GM19328 (cell line): ENCODE measurements around the gene PAIP2.
A peak's percentile ranks its signal among the peaks of the same experiment; 100 is the strongest.
"Not testable (repeated sequence)": the region's sequence is repeated elsewhere in the genome, so short reads cannot be mapped to it uniquely, and the experiment has no call there.

ENCODE experiments used
- ATAC-seq: cut with Tn5 transposase; IDR thresholded peaks from one replicate; pipeline ENCODE4 v1.9.1; 2021; ENCODE audit warnings: mild to moderate bottlenecking, moderate library complexity; ENCODE audit not compliant: unreplicated experiment

Gene PAIP2, protein sequence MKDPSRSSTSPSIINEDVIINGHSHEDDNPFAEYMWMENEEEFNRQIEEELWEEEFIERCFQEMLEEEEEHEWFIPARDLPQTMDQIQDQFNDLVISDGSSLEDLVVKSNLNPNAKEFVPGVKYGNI

DNA sequence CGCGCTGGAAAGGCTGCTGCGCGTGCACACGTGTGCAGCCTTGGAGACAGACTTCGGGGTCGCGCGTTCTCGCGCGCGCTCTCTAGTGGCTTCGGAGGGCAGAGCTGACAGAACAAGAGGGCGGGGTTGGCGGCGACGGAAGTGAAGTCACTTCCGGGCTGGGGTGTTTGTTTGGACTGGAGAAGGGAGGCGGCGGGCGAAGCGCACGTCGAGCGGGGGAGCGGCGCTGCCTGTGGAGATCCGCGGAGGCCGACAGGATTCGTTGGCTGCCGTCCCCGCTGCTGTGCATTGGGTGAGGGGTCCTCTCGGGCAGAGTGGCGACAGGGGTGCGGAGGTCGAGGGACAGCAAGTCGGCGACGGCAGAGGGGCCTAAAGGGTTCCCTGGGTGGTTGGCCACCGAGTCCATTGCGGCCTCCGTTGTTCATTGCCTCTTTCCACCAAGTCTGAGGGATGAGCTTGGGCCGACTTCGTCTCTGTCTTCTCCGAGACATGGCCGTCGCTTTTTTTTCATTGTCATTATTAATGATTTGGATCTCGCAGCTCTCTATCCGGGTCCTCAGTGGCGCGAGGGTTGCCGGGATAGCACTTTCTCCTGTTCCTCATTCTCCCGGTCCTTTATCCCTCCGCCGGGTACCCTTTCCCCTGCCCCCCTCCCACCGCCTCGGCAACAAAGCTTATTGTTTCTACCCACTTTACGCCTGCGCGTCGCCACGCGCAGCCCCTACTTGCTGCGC, at the start of gene PAIP2:
Gene PAIP2 (plus strand): TSS at position 166 of the 734 bp plus-strand sequence. CDS start 21,931 bp downstream, outside the sequence.
- ATAC-seq: peak; percentile 95

DNA sequence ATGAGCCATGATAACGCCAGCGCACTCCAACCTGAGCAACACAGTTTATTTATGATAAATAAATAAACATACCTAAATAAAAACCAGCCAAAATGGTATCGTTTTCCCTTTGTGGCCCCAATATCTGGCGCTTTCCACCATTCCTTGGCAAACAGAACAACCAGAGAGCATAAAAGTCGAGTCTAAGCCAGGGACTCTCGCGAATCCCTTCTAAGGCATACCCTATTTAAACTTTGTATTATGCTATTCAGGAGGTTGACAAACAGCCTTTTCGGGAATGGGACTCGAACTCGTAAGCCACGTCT, 48.5 kb upstream of the PAIP2 start:
- ATAC-seq: no peak

DNA sequence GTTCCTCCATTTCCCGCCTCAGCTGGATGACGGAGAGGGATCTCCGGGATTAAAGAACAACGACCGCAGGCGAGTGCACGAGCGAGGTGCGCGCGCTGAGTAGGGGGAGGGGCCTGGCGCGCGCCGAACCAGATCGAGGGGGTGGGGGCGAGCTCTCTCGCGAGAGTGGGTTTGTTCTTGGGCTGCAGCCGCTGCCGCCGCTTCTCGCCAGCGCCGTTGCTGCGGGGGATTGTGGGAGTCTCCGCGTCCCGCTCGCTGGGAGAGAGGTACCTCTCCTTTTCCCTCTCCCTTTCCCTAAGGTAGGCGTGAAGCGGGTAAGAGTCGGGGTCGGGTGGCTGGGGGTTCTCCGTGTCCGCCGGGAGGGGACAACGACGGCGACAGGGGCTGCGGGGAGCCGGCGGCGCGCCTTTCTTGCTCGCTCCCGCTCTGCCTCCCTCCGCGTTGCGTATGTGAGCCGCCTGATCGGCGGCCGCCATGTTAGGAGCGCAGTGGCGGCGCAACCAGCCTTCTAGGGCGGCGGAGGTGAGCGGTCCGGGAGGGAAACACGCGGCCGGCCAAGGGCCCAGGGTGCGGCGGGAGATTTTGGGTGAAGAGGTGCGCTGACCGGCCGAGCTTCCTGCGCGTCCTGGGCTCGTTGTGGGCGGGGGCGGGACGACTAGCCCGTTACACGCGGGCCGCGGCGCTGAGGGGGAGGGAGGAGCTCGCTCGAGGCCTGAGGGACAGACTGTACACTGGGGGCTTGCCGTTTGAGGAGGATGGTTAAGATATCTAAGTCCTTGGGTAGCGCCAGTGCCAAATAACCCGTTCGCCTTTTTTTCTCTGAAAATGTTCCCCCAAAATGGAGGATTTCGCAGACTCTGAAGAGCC, 47.9 kb upstream of the PAIP2 start, which contains the start of gene MATR3:
Gene MATR3 (plus strand): TSS at position 234 of the 867 bp plus-strand sequence. CDS start 13,676 bp downstream, outside the sequence.
- ATAC-seq: peak; percentile 69

DNA sequence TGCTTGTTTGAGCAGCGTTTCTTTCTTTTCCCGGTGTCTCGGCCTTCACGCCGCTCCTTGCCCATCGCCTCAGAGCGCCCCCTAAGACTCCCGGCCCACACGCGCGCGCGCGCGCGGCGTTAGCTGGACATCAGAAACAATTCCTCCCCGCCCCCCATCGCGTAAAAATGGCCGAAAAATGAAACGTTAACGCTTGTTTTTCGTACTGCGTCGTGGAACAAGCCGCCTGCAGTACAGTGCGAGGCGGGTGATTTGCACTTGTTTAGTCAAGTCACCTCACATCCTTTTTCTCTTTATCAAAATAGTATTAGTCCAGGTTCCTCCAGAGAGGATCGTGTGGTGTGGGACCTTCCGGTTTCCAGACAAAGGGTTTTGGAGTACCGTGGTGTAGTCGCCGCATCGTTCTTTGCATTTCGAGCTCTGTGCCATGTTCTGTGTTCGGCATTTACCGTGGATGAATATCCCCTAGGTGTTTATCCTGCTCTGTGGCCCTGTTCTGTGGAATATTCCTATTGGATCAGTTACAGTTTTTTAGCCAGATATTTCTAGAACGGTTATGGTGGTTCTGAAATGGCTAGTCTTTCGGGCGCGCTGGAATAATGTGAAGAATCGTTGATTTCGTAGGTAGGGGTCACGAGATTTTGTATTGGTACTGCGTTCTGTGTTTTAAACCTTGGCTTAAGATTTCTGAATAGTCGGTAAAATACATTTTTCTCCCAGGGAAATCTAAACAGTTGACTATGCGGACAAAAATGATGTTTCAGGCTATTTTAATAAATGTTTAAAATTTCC, 47.1 kb upstream of the PAIP2 start:
- ATAC-seq: peak; percentile 22

DNA sequence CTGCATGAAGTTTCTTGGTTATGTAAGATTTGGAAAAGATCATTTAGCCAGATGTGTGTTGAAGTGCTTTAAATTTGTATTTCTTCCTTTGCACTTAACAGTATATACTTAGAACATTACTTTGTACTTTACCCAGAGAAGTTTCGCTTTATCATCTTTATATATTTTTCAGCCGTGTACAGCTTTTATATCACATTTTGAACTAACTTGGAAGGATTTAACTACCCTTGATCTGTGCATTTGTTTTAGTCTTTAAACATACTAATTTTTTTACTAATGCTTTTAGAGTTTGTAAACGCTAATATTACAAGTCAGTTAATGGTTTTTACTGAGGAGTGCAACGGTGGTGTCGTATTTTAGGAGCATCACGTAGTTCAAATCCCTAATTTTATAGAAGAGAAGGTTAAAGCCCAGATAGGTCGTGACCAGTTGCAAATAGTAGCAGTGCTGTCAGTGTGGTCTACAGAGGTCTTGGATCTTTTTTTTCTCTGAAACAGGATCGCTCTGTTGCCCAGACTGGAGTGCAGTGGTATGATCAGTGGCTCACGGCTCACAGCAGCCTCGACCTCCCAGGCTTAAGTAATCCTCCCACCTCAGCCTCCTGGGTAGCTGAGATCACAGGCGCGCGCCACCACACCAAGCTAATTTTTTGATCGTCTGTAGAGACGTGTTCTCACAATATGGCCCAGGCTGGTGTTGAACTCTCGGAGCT, 46.2 kb upstream of the PAIP2 start:
- no peak for ATAC-seq

DNA sequence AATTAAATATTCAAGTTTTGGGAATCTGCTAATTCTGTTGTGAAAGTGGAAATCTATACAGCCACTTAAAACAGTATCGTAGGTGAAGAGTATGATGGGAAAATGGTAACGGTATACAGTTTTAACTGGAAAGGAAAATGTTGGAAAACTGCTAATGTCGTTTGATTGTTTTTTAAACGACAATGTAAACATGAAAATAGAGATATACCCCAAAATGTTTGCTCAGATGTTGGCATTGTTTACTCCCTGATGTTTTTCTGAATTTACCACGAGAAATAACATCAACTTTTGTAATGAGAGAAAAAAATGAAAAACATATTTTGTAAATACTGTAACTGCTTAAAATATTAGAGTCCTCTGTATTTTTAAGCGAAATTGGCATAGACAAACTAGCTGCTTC, 45.5 kb upstream of the PAIP2 start:
- no peak for ATAC-seq

DNA sequence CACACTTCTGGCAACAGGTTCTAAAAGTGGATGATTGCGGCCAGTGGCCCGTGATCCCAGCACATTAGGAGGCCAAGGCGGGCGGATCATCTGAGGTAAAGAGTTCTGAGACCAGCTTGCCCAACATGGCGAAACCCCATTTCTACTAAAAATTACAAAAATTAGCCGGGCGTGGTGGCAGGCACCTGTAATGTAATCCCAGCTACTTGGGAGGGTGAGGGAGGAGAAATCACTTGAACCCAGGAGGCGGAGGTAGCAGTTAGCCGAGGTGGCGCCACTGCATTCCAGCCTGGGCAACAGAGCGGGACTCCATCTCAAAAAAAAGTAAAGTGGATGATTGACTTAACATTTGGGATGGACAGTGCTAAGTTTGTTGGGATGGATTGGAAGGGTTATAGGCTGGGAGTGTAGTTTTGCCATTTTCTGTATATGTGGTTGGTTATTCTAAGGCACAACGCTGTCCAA, 44.8 kb upstream of the PAIP2 start:
- ATAC-seq: no peak

DNA sequence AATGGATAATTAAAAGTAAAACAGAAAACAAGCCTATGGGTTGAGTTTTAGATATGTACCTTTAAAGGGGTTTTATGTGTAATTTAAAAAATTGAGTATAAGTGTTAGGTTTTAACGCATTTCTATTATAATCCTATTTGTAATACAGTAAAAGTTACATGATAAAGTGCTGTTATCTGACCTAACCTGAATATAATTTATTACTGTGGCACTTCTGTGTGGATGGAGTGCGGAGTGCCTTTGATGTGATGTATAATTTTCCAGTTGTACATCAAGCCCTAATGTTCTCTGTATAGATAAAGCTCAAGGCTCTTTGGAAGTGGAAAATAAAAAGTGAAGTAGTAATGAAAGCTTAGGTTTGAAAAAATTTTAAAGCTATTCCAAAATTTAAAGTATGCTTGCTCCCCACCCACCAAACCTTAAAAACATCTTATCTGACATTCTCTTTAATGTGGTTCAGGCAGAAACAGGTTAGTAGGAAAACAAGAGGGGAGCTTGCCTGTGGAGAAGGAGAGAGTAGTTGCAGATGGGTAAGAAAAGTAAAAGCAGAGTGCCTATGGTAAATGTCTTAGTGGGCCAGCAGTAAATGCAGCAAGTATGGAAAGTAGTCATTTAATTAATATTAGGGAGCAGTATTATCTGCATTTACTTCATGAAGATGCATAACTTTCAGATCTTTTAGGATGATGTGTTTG, 44.1 kb upstream of the PAIP2 start:
- no peak for ATAC-seq

DNA sequence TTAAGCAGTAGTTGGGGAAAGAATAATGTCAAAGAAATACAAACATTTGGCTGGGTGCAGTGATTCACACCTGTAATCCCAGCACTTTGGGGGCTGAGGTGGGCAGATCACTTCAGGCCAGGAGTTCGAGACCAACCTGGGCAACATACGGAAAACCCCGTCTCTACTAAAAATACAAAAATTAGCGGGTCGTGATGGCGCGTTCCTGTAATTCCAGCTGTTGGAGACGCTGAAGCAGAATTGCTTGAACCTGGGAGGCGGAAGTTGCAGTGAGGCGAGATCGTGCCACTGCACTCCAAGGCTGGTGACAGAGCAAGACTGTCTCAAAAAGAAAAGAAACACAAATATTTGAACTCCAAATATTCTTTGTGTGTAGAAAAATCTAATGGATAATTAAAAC, 43.4 kb upstream of the PAIP2 start:
- ATAC-seq: no peak

DNA sequence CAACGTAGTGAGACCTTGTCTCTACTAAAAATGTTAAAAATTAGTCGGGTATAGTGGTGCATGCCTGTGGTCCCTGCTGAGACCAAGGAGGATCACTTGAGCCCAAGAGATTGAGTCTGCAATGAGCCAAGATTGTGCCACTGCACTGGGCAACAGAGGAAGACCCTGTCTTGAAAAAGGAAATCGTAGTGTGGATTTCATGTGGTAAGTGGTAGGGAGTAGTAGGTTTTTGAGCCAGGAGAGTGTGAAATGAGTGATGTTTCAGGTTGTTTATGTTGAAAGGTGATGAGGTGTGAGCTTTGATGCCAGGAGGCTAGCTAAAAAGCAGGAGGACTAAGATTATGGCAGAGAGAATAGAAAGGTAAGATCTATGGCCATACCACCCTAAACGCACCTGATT, 42.2 kb upstream of the PAIP2 start:
- ATAC-seq: no peak

DNA sequence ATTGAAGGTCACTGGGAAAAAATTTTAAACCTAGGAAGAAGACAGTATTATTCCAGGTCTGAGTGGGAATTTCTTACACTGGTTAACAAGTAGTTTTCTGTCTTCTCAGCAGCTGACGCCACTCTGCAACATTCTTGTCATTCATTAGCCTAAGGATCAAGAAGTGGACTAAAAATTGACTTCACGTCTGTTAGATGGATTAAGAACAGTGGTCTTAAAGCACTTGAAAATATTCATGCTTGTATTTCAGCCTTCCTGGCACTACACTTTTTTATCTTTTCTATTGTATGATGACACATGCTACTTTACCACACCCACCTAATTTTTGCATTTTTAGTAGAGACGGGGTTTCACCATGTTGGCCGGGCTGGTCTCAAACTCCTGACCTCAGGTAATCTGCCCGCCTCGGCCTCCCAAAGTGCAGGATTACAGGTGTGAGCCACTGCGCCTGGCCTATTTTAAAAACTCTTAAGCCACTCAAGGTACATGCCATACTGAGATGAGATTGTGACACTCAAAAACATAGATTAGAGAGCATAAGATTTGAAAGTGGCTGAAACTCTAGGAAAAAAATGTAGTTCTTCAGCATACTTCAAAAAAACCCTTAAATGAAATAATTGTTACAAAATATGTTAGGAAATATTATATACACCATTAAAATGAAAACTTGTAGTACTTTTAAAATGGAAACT, 39.7 kb upstream of the PAIP2 start:
- no peak for ATAC-seq

DNA sequence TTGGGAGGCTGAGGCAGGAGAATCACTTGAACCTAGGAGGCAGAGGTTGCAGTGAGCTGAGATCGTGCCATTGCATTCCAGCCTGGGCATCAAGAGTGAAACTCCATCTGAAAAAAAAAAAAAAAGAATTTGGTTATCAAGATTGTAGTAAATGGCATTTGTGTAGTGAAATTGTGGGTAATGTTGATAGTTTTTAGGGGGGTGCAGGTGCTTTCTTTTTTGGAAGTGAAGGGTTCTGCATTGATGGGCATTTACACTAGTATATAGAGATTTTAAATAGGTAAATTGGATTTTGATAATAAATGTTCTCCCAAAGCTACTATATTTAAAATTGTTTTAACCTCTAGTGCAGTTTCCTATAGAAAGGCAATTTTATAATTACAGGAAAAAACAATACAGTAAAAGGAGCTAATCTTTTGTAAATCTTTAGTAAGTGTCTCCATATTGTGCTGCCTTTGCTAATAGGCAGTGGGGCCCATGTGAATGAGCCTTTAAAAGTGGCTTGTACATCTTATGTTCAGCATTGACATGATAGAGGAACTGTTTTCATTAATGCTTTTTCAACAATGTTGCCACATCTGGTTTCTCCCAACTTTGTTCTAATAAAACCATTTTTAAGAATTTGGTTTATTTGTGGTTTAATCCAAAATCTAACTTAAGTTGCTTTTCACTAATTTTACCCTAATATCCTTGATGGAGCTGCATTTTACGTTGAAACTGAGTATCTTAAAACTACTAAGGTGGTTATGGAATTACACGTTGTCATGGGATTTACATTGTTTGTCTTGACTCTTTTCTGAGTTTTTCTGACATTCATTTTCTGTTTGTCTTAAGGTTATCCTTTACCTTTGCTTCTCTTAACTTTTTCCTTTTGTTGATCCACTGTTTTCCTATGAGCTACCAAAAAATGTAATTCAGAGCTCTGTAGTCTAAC, 37.0 kb upstream of the PAIP2 start:
- ATAC-seq: no peak

DNA sequence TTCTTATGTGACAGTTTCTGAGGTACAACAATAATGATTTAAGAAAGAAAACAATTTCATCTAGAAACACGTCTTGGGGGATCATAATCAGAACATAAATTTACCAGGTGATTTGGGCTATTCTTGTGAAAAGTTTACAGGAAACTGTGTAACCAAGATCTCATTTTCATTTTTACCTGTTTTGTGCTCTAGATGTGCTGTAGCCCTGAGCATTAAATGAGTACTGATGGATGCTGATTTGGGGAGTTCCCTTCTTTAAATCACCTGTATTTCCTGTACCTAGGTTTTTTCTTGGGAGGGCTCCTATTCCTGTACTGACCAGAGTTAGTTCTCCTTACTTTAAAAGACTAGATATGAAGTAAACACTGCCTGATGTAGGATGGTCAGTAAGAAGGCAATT, 35.5 kb upstream of the PAIP2 start:
- no peak for ATAC-seq

DNA sequence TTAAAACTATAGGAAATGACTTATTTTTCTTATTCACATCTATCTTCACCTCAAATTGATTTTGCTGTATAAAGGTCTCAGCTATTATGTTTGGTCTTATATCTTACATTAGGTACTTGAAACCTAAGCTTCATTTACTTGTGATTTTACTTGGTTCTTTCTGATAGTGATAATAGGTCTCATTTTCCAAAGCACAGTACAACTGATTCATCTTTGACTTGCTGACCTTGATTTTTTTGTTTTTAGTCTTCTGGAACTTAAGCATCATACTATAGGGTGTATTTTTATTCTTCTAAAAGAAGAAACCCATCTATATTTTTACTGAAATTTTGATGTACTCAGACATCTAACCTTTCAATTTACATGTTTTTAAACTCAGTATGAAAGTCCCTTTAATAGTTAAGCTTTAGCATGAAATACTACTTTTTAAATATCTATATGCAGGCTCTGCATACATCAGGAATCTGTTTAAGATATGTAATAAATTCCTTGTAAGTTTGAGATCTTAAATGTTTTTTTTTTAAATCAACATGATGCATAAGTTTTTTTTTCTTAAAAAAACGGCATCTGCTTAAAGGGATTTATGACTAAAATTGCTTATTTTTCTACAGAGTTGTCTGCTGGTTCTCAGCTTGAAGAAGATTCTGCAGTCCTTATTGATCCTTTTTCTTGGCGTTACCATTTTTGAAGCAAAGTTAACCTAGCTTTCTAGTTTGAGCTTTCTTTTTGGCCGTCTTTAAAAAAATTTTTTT, 34.9 kb upstream of the PAIP2 start:
- ATAC-seq: no peak

DNA sequence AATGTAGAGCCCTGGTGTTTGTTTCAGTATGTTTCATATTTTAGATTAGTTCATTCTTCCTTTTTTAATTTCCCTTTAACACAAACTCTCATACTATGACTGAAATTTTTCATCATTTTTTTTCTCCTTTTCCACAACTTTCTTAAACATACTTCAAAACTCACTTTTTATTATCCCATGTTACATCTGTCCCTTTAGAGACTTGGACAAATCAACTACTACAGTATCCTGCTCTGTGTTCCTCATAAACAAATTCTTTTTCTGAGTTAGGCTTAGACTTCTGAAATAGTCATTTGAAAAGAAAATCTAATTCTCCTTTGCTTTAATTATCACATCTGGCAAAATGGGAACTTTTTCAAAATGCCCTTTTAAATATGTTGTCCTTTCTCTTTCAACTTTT, 32.9 kb upstream of the PAIP2 start:
- ATAC-seq: no peak

DNA sequence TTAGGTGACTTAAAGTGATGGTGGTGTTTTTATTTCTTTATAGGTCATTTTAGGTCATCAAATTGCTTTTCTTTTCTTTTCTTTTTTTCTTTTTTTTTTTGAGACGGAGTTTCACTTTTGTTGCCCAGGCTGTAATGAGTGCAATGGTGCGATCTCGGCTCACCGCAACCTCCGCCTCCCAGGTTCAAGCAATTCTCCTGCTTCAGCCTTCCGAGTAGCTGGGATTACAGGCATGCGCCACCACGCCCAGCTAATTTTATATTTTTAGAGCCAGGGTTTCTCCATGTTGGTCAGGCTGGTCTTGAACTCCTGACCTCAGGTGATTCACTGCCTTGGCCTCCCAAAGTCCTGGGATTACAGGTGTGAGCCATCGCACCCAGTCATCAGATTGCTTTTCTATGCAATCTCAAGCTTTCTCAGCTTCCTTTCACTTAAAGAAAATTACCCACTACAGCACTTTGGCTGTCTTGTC, 30.9 kb upstream of the PAIP2 start:
- ATAC-seq: not testable (repeated sequence)

DNA sequence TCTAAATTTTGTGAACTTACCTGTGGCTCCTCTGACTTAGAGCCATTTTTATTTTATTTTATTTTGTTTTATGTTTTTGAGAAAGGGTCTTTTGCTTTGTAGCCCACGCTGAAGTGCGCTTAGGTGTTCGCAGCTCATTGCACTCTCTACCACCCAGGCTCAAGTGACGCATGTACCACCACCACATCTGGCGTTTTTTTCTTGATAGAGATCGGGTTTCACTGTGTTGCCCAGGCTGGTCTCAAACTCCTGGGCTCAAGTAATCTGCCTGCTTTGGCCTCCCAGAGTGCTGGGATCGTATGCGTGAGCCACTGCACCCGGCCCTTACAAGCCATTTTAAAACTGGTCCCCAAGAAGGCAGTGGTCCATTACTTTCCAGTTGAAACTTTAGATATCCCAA, 29.6 kb upstream of the PAIP2 start:
- ATAC-seq: no peak
